ENCODE measurements around the gene SP9. TPM values are rescaled to one million over a fixed set of nuclear protein-coding genes. Genes with fewer than 3 reads are reported as not detected.

Gene SP9
- polyA plus RNA-seq (2012; ENCODE audit: missing spikeins): not detected

DNA sequence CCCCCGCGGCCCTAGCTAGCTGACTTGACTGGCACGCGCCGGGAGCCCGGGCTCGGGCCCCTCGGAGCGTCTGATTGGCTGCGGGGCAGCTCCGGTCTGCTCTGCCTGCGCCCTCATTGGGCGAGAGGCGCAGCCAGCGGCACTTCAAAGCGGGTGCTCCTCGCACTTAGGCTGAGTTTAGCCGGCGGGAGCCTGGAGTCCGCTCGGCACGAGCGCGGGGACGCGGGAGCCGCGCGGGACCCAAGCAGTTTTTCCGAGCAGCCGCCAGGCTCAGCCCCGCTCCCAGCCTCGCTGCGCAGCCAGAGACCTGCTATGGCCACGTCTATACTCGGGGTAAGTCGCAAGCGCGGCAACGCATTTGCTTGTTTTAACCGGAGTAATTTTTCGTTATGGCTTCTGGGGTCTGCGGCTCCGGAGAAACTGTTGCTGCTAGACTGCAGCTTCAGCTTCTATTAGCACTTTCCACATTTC lies at the start of gene SP9:
SP9 (plus strand) TSS at position 174 of the 471 bp plus-strand sequence; CDS start at position 313, 139 bp downstream.
- FAIRE-seq: no peak
- DNase-seq (ENCODE audit: insufficient read length): no peak
- TF ChIP-seq TAF1 (IDR thresholded peaks at IDR 0.05; ENCODE audit: borderline replicate concordance, low read depth, low read length) (no peak), POLR2AphosphoS5 (IDR thresholded peaks at IDR 0.05; ENCODE audit: low read depth, low read length) (no peak), POLR2A (IDR thresholded peaks at IDR 0.05; ENCODE audit: low read depth, low read length) (no peak)

DNA sequence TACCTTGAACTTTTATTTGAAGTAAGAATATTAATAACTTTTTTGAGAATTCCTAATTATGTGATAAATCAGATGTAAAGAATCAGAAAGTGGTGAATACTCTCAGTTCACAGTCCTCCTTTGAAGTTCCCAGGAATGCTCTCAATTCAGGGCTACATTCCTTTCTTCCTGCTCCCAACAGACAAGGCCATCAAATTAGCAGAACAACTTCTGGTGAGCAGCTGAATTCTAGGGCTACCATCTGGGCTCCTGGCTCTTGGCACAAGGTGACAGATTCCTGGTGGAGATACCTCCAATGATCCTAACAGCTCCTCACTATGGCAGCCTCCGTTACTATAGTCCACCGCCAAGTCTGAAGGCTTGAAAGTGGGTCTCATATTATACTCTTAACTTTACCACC lies 48.6 kb upstream of the SP9 start:
- no peak for TF ChIP-seq TAF1 (IDR thresholded peaks at IDR 0.05; ENCODE audit: borderline replicate concordance, low read depth, low read length)
- TF ChIP-seq POLR2AphosphoS5 (IDR thresholded peaks at IDR 0.05; ENCODE audit: low read depth, low read length): no peak
- TF ChIP-seq POLR2A (IDR thresholded peaks at IDR 0.05; ENCODE audit: low read depth, low read length): no peak
- DNase-seq (ENCODE audit: insufficient read length) (no peak), FAIRE-seq (no peak)

DNA sequence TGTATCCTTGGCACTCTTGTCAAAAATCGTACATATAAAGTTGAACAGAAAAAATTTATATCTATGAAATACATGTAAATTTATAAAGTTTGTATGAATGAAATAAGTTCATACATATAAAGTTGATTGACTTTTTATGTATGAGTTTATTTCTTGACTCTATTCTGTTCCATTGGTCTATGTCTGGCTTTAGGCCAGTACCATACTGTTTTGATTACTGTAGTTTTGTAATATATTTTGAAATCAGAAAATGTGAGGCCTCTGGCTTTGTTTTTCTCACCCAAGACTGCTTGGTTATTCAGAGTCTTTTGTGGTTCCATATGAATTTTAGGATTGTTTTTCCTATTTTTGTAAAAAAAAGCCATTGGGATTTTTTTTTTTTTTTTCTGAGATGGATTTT lies 41.8 kb upstream of the SP9 start:
- no peak for DNase-seq (ENCODE audit: insufficient read length)
- no peak for FAIRE-seq
- TF ChIP-seq POLR2AphosphoS5 (IDR thresholded peaks at IDR 0.05; ENCODE audit: low read depth, low read length): no peak
- no peak for TF ChIP-seq POLR2A (IDR thresholded peaks at IDR 0.05; ENCODE audit: low read depth, low read length)
- no peak for TF ChIP-seq TAF1 (IDR thresholded peaks at IDR 0.05; ENCODE audit: borderline replicate concordance, low read depth, low read length)

DNA sequence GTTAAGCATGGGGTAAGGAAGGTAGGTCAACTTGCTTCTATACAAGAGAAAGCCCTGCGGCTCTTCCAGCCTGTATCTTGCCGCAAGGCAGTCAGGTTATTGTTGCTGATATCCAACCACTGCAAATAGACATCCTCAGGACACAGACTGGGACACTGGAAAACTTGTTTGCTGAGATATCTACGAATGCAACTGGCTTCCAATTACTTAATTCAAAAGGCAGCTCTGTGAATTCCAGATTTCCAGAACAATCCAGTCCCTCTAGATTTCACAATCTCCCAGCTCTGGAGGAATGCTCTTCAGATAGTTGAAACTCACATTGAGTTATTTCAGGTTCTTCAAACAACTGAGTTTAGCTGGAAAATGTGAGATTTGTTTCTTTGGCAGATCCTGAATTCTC lies 34.6 kb upstream of the SP9 start:
- no peak for DNase-seq (ENCODE audit: insufficient read length)
- TF ChIP-seq TAF1 (IDR thresholded peaks at IDR 0.05; ENCODE audit: borderline replicate concordance, low read depth, low read length) (no peak), POLR2AphosphoS5 (IDR thresholded peaks at IDR 0.05; ENCODE audit: low read depth, low read length) (no peak), POLR2A (IDR thresholded peaks at IDR 0.05; ENCODE audit: low read depth, low read length) (no peak)
- FAIRE-seq: no peak

DNA sequence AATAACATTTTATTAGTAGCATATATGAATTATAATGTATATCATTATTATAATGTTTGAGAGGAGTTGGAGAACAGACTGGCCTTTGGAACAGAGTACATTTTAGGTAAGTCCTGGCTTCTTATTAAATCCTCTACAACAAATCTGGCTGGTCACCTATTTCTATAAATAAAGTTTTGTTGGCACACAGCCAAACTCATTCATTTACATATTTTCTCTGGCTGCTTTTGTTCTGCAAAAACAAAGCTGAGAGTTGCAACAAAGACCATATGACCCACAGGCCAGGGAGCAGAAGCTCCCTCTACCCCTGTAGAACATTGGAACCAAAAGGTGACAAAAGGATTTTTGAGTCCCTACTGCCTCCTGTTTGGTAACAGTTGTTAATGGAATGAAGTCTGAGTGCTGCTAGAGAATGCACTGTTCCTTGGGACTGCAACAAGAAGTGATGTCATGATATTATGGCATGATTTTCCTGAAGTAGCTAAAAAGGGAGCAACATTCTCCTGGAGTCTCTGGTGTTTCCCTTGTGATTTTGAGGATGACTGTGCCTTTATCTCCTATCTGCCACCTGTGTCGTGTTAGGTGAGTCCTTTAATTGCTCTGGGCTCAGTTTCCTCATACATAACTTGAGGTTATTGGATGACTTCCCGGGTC lies 22.0 kb upstream of the SP9 start:
- TF ChIP-seq POLR2A (IDR thresholded peaks at IDR 0.05; ENCODE audit: low read depth, low read length): no peak
- no peak for TF ChIP-seq POLR2AphosphoS5 (IDR thresholded peaks at IDR 0.05; ENCODE audit: low read depth, low read length)
- TF ChIP-seq TAF1 (IDR thresholded peaks at IDR 0.05; ENCODE audit: borderline replicate concordance, low read depth, low read length): no peak
- FAIRE-seq (no peak), DNase-seq (ENCODE audit: insufficient read length) (no peak)

DNA sequence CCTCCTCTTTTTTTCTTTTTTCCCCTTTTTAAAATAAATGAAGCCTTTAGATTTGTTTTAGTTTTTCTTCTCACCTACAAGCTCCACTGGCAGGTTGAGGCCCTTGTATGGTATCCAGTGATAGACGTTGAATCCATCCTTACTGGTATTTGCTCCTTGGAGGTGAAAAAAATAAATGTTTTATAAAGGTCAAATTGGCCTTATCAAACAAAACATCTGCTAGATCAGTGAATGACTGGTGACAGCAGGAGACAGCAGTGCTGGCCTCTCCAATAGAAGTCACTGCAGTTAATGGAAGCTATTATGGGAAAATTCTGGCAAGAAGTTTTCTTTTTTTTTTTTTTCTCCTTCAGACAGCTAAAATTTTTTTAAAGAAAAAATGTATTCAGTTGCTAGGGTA lies 12.6 kb upstream of the SP9 start:
- no peak for TF ChIP-seq POLR2AphosphoS5 (IDR thresholded peaks at IDR 0.05; ENCODE audit: low read depth, low read length)
- no peak for TF ChIP-seq POLR2A (IDR thresholded peaks at IDR 0.05; ENCODE audit: low read depth, low read length)
- no peak for TF ChIP-seq TAF1 (IDR thresholded peaks at IDR 0.05; ENCODE audit: borderline replicate concordance, low read depth, low read length)
- FAIRE-seq: no peak

DNA sequence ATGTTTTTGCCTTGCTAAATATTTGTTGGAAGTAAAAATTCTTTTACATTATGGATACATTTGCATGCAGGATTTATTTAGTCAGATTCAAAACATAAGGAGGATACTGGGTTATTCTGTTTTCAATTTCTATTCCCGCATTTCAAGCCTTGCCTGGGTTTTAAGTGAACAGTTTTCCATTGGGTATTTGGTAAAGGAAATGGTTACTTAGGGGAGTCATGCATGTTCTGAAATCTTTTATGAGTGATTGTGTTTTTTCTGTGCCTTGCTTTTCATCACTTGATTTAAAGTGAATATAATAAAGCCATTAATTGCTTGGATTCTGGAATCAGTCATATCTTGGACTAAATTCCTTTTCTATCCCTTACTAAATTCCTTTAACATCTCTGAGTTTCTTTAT lies 12.0 kb upstream of the SP9 start:
- TF ChIP-seq POLR2A (IDR thresholded peaks at IDR 0.05; ENCODE audit: low read depth, low read length) (no peak), POLR2AphosphoS5 (IDR thresholded peaks at IDR 0.05; ENCODE audit: low read depth, low read length) (no peak), TAF1 (IDR thresholded peaks at IDR 0.05; ENCODE audit: borderline replicate concordance, low read depth, low read length) (no peak)
- DNase-seq (ENCODE audit: insufficient read length) (no peak), FAIRE-seq (no peak)

More for the DNA sequence above, 12.6 kb upstream of the SP9 start:
- no peak for DNase-seq (ENCODE audit: insufficient read length)

DNA sequence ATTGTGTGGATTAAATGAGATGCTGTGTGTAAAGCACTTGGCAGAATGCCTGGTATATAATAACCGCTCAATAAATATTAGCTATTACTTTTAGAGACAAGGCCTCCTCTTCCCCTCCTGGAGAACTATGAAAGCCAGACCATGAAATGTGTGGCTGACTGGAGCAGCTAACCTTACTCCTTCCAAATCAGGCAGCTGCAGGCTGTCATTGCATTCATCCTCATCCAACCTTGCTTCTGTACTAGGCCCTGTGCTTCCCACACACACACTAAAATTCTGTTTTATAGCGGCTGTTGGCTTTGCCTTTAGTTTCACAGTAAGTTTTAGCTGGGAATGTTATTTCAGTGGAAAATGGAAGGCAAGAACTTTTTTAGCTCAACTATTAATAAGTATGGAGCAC lies 10.2 kb upstream of the SP9 start:
- TF ChIP-seq TAF1 (IDR thresholded peaks at IDR 0.05; ENCODE audit: borderline replicate concordance, low read depth, low read length) (no peak), POLR2A (IDR thresholded peaks at IDR 0.05; ENCODE audit: low read depth, low read length) (no peak), POLR2AphosphoS5 (IDR thresholded peaks at IDR 0.05; ENCODE audit: low read depth, low read length) (no peak)
- DNase-seq (ENCODE audit: insufficient read length) (no peak), FAIRE-seq (no peak)

DNA sequence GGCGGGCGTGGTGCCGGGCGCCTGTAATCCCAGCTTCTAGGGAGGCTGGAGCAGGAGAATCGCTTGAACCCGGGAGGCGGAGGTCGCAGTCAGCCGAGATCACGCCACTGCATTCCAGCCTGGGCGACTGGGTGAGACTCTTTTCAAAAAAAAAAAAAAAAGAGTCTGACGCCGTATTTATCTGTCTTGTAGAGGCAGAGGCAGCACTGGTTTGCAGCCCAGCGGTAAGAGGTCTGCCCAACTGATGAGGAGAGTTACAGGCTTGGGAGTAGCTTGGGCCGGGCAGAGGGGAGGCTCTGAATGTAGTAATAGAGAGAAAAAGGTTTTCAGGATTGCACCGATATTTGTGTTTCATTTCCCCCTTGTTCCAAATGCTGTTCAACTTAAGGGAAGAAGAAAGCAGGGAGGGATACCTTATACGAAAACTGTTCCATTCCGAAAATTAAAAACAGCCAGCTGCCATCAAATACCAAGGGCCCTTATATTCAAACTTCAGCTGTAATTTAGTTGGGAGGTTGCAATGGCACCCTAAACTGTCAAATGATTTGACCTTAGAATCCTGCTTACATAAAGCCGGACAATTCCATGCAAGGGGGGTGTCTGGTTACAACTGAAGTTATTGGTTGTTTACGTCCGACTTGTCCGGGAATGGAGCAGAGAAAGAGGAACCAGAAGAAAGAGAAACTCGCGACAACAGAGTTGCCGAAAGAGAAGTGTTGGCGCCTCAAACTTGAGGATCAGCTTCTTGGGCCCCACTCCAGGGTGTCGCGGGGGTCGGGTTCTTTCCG lies 9.2 kb upstream of the SP9 start:
- peak; percentile 42 for FAIRE-seq
- no peak for TF ChIP-seq POLR2A (IDR thresholded peaks at IDR 0.05; ENCODE audit: low read depth, low read length)
- no peak for TF ChIP-seq TAF1 (IDR thresholded peaks at IDR 0.05; ENCODE audit: borderline replicate concordance, low read depth, low read length)
- no peak for TF ChIP-seq POLR2AphosphoS5 (IDR thresholded peaks at IDR 0.05; ENCODE audit: low read depth, low read length)
- no peak for DNase-seq (ENCODE audit: insufficient read length)

DNA sequence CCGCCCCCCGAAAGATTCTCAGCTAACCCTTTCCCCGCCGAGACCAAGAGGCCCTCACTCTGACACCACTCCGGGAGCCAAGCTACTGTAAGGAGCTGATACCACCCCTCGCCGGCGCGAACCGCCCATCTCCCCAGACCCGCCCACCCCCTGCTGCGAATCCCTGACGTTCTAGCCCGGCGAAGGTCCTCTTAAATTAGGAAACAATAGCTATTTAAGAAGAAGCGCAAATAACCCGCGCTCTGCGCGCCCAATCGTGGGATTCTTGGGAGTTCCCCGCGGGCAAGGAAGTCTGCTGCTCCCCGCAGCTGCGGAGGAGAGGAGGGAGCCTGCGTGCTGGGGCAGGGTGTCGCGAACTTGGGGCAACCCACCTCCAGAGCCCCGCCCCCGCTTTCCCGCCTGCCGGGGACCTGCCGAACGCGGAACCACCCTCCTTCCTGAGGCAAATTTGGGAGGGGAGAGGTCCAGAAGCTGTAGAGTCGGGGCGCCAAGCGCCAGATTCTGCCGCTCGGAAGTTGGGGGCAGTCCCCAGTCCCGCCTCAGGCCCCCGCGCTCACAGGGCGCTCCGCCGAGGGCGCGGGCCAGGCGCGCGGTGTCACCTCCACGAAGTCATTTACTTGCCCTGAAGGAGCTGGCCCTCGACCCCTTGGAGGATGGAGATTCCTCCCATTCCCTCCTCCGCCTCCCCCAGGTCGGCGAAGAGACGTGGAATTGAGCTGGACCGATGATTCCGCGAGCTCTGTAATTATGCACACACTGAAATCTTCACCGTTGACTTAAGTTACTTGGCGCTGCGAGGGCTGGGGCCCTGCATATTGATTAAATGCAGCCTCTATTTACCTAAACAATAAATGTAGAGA lies 8.4 kb upstream of the SP9 start:
- DNase-seq (ENCODE audit: insufficient read length): no peak
- FAIRE-seq: no peak
- TF ChIP-seq TAF1 (IDR thresholded peaks at IDR 0.05; ENCODE audit: borderline replicate concordance, low read depth, low read length): no peak
- no peak for TF ChIP-seq POLR2A (IDR thresholded peaks at IDR 0.05; ENCODE audit: low read depth, low read length)
- no peak for TF ChIP-seq POLR2AphosphoS5 (IDR thresholded peaks at IDR 0.05; ENCODE audit: low read depth, low read length)

Measured in GM12892 (cell line).